A549 (cell line): ENCODE results near the gene TMED6. TPM values are rescaled to one million over a fixed set of nuclear protein-coding genes. Genes with fewer than 3 reads are reported as not detected.

ENCODE experiments used
- ATAC-seq, 2 experiments: fragments of 200-7000 bp in 1 of 2; fragments of >200 bp in 1 of 2; cut with Nextera tagmentation in 1 of 2; cut with Tn5 transposase in 1 of 2; 3 replicates each; pipeline versions ENCODE4 v1.8.0 to v1.9.1; 2018 to 2020; ENCODE audit warnings: mild to moderate bottlenecking in 1 of 2, moderate library complexity in 1 of 2
- CTCF ChIA-PET: fragments of 300-600 bp; sonication (Branson Sonifier 250); formaldehyde crosslinking; extraction: SDS; loops from one replicate; lab custom pipeline; 2021; ENCODE audit warnings: antibody characterized with exemption, inconsistent platforms; lab: Yijun Ruan, JAX
- POLR2A ChIA-PET: fragments of 350-600 bp; formaldehyde crosslinking; extraction: SDS; loops from one replicate; lab custom pipeline; 2021; ENCODE audit warnings: antibody characterized with exemption, inconsistent platforms; lab: Yijun Ruan, JAX
- DNase-seq, 2 experiments: peaks; one replicate each; pipeline versions ENCODE4 v3.0.0 to v3.0.0-alpha.2; 2011 to 2016; ENCODE audit warnings: low read depth in 1 of 2, low spot score in 1 of 2
- FAIRE-seq: peaks from 2 replicates; lab custom pipeline; 2011; peaks lifted over from hg19 to GRCh38; lab: Jason Lieb, UNC
- H3K27ac ChIP-seq, 2 experiments: fragments of >200 bp; sonication (Bioruptor Twin); formaldehyde crosslinking; 3 replicates each; pipeline ENCODE4 v1.5.1; 2016 to 2017
- H3K4me1 ChIP-seq: fragments of >200 bp; sonication (Bioruptor Twin); formaldehyde crosslinking; 3 replicates; pipeline ENCODE4 v1.6.1; 2016
- H3K4me2 ChIP-seq: fragments of >200 bp; sonication (Bioruptor Twin); formaldehyde crosslinking; 3 replicates; pipeline ENCODE4 v1.6.1; 2016
- H3K4me3 ChIP-seq: fragments of >200 bp; sonication (Bioruptor Twin); formaldehyde crosslinking; 3 replicates; pipeline ENCODE4 v1.5.1; 2016
- H3K9me3 ChIP-seq: fragments of >200 bp; sonication (Bioruptor Twin); formaldehyde crosslinking; 3 replicates; pipeline ENCODE4 v1.6.1; 2016
- ATOH8 ChIP-seq: fragments of 250-450 bp; sonication (Bioruptor Pico); IDR thresholded peaks from 2 replicates; pipeline ENCODE4 v1.5.0; 2020; ENCODE audit warnings: low read depth, mild to moderate bottlenecking, moderate library complexity
- BCL3 ChIP-seq: fragments of >200 bp; sonication (Bioruptor Twin); formaldehyde crosslinking; IDR thresholded peaks from 3 replicates; pipeline ENCODE4 v1.6.1; 2016
- CBX2 ChIP-seq: fragments of 200-600 bp; sonication (generic); IDR thresholded peaks from 2 replicates; pipeline ENCODE4 v1.6.1; 2016; ENCODE audit warnings: low read depth, mild to moderate bottlenecking, borderline replicate concordance
- CEBPB ChIP-seq, 2 experiments: fragments of >200 bp in 1 of 2; sonication (Bioruptor Twin) in 1 of 2; formaldehyde crosslinking in 1 of 2; IDR thresholded peaks; 2 replicates each; pipeline ENCODE4 v1.6.1; 2012 to 2016
- CHD4 ChIP-seq: fragments of 200-600 bp; sonication (generic); IDR thresholded peaks from 2 replicates; pipeline ENCODE4 v1.6.1; 2016; ENCODE audit warnings: antibody characterized with exemption, mild to moderate bottlenecking, borderline replicate concordance
- CTCF ChIP-seq: fragments of >200 bp; sonication (Bioruptor Twin); formaldehyde crosslinking; IDR thresholded peaks from 3 replicates; pipeline ENCODE4 v1.5.1; 2016
- E2F6 ChIP-seq: IDR thresholded peaks from 2 replicates; pipeline ENCODE4 v1.6.1; 2012; ENCODE audit warnings: low read depth, borderline replicate concordance
- ESRRA ChIP-seq: fragments of 150-350 bp; IDR thresholded peaks from 2 replicates; pipeline ENCODE4 v1.6.1; 2014; ENCODE audit warnings: mild to moderate bottlenecking, low read length, borderline replicate concordance
- FOSB ChIP-seq: fragments of 250-450 bp; sonication (Bioruptor Pico); IDR thresholded peaks from 2 replicates; pipeline ENCODE4 v1.5.0; 2020; ENCODE audit warnings: mild to moderate bottlenecking, moderate library complexity
- FOSL2 ChIP-seq, 2 experiments: fragments of 450-650 bp in 1 of 2; fragments of >200 bp in 1 of 2; sonication (Bioruptor Twin) in 1 of 2; formaldehyde crosslinking; IDR thresholded peaks; 2 replicates each; pipeline versions ENCODE4 v1.5.0 to v1.6.1; 2016 to 2020; ENCODE audit warnings: mild to moderate bottlenecking in 1 of 2, moderate library complexity in 1 of 2
- GATA3 ChIP-seq: IDR thresholded peaks from 2 replicates; pipeline ENCODE4 v1.6.1; 2012; ENCODE audit warnings: borderline replicate concordance
- HES2 ChIP-seq: fragments of >200 bp; sonication (Bioruptor Twin); formaldehyde crosslinking; IDR thresholded peaks from 2 replicates; pipeline ENCODE4 v1.6.1; 2016
- HOXB13 ChIP-seq: fragments of 250-450 bp; sonication (Bioruptor Pico); IDR thresholded peaks from 2 replicates; pipeline ENCODE4 v1.5.0; 2020; ENCODE audit warnings: low read depth, mild to moderate bottlenecking, moderate library complexity
- JUN ChIP-seq, 2 experiments: fragments of >200 bp; sonication (Bioruptor Twin); formaldehyde crosslinking; IDR thresholded peaks; 2 replicates in 1 of 2; 3 replicates in 1 of 2; pipeline ENCODE4 v1.6.1; 2016 to 2017
- KDM1A ChIP-seq: fragments of 200-600 bp; sonication (generic); IDR thresholded peaks from 2 replicates; pipeline ENCODE4 v1.6.1; 2016; ENCODE audit warnings: low read depth, mild to moderate bottlenecking
- KDM5A ChIP-seq: fragments of 200-600 bp; sonication (generic); IDR thresholded peaks from 2 replicates; pipeline ENCODE4 v1.6.1; 2016; ENCODE audit warnings: antibody characterized with exemption, mild to moderate bottlenecking
- MAX ChIP-seq: IDR thresholded peaks from 2 replicates; pipeline ENCODE4 v1.6.1; 2012
- MAZ ChIP-seq: fragments of 150-350 bp; IDR thresholded peaks from 2 replicates; pipeline ENCODE4 v1.6.1; 2014; ENCODE audit warnings: antibody characterized with exemption, low read depth, low read length, borderline replicate concordance
- NR3C1 ChIP-seq: fragments of >200 bp; sonication (Bioruptor Twin); formaldehyde crosslinking; IDR thresholded peaks from 3 replicates; pipeline ENCODE4 v1.6.1; 2017
- PBX3 ChIP-seq: IDR thresholded peaks from 2 replicates; pipeline ENCODE4 v1.6.1; 2012
- POLR2A ChIP-seq: IDR thresholded peaks from 2 replicates; pipeline ENCODE4 v1.6.1; 2012; ENCODE audit warnings: mild to moderate bottlenecking, low read length
- POLR2AphosphoS2 ChIP-seq: conservative IDR thresholded peaks from 2 replicates; pipeline ENCODE4 v1.6.1; 2012; ENCODE audit warnings: low read length, improper control_type of control experiment, inconsistent platforms
- RAD21 ChIP-seq, 2 experiments: fragments of >200 bp in 1 of 2; sonication (Bioruptor Twin) in 1 of 2; formaldehyde crosslinking in 1 of 2; IDR thresholded peaks in 1 of 2; conservative IDR thresholded peaks in 1 of 2; 2 replicates in 1 of 2; 3 replicates in 1 of 2; pipeline ENCODE4 v1.6.1; 2012 to 2018; ENCODE audit warnings: inconsistent platforms in 1 of 2
- RCOR1 ChIP-seq: fragments of 150-350 bp; IDR thresholded peaks from 2 replicates; pipeline ENCODE4 v1.6.1; 2014; ENCODE audit warnings: antibody characterized with exemption, low read length, low read depth
- RFX5 ChIP-seq: fragments of 450-650 bp; IDR thresholded peaks from 2 replicates; pipeline ENCODE4 v1.7.1; 2014; ENCODE audit warnings: antibody characterized with exemption, mild to moderate bottlenecking, moderate library complexity
- RNF2 ChIP-seq: fragments of 200-600 bp; sonication (generic); IDR thresholded peaks from 2 replicates; pipeline ENCODE4 v1.6.1; 2016; ENCODE audit warnings: low read depth, mild to moderate bottlenecking, antibody characterized with exemption, moderate library complexity, borderline replicate concordance
- SREBF2 ChIP-seq: fragments of 450-650 bp; IDR thresholded peaks from 2 replicates; pipeline ENCODE4 v1.6.1; 2014; ENCODE audit warnings: mild to moderate bottlenecking, moderate library complexity
- TFCP2L1 ChIP-seq: fragments of 250-450 bp; sonication (Bioruptor Pico); IDR thresholded peaks from 2 replicates; pipeline ENCODE4 v1.5.0; 2021; ENCODE audit warnings: mild to moderate bottlenecking
- USF2 ChIP-seq: fragments of 450-650 bp; IDR thresholded peaks from 2 replicates; pipeline ENCODE4 v1.6.1; 2014; ENCODE audit warnings: antibody characterized with exemption
- ZC3H11A ChIP-seq: fragments of 450-650 bp; IDR thresholded peaks from 2 replicates; pipeline ENCODE4 v1.6.1; 2014; ENCODE audit warnings: antibody characterized with exemption, mild to moderate bottlenecking
- ZFP36 ChIP-seq: fragments of 450-650 bp; IDR thresholded peaks from 2 replicates; pipeline ENCODE4 v1.6.1; 2014; ENCODE audit warnings: borderline replicate concordance; ENCODE audit not compliant: partially characterized antibody
- ZNF302 ChIP-seq: fragments of 250-450 bp; sonication (Bioruptor Pico); IDR thresholded peaks from 2 replicates; pipeline ENCODE4 v1.9.0; 2021; ENCODE audit warnings: inconsistent platforms, mild to moderate bottlenecking, moderate library complexity
- ZSCAN20 ChIP-seq: fragments of 250-450 bp; sonication (Bioruptor Pico); IDR thresholded peaks from 2 replicates; pipeline ENCODE4 v1.8.0; 2022; ENCODE audit warnings: mild to moderate bottlenecking, moderate library complexity
- WGBS: methylation state at CpG from one replicate; pipeline ENCODE4 v1.1.6; 2017; ENCODE audit errors: missing lambda C conversion rate; 5-methylcytosine and 5-hydroxymethylcytosine counted together
- polyA plus RNA-seq, 4 experiments: library from polyadenylated mRNA; depleted of rRNA in 3 of 4; stranded (reverse); fragments of >200 nt; fragmentation: RNase III in 1 of 4; extraction: RNeasy Plus Mini Kit Qiagen cat#74134 plus additional on column Dnase treatment in 1 of 4; gene quantifications; 2 replicates in 3 of 4; 3 replicates in 1 of 4; pipeline ENCODE4 v1.2.3, GENCODE V29; 2011 to 2017

Gene TMED6
- polyA plus RNA-seq, 2 of the 4 experiments (the other 2 are of a cell fraction): 0.19 TPM; not detected in 1

GRCh38 chr16:69397821-69398521 lies 46.4 kb upstream of the TMED6 start:
- FAIRE-seq (peak; percentile 7), ATAC-seq (peak; percentile 86 to 90), DNase-seq (peak; percentile 79 to 93)
- Histone ChIP-seq H3K4me2 (peak overlapping the region; percentile 90), H3K4me1 (peaks cover 68% of the 10 kb centered on the region), H3K27ac (peak overlapping the region; percentile 90 to 95), H3K9me3 (no peaks in the 10 kb centered on the region), H3K4me3 (peak overlapping the region; percentile 14)
- CTCF ChIA-PET: interaction anchor here (0.6 to 5.9 kb wide), 52 partner anchors 9 to 398 kb away, joined by 3 to 67 read pairs (median 5); partner anchors contain the start of genes CYB5B, NOB1 and TERF2
- under 1% methylated on average over 6 of the region's 6 CpGs for WGBS
- POLR2A ChIA-PET: interaction anchor here (0.6 to 3.4 kb wide), 7 partner anchors 132 to 587 kb away, joined by 3 to 28 read pairs (median 3); partner anchors contain the start of genes NOB1 and NQO1
- TF ChIP-seq KDM5A (no peak), USF2 (no peak), RFX5 (no peak), SREBF2 (no peak), NR3C1 (no peak), GATA3 (peak; percentile 82; the same call in 1 of the 2 replicates), BCL3 (0 out of 3 replicates have a peak, but pooled peaks have one; percentile 47), CTCF (peak; percentile 70), RNF2 (no peak), TFCP2L1 (CRISPR knock-in tag) (no peak), ZFP36 (no peak), POLR2A (no peak), MAX (peak; percentile 83), ESRRA (peak; percentile 20), ZC3H11A (no peak), HOXB13 (CRISPR knock-in tag) (no peak; the same call in 1 of the 2 replicates), HES2 (no peak), JUN (IDR thresholded peaks at IDR 0.05) (0 out of 5 replicates have a peak, but pooled peaks have one; percentile 43 to 54), E2F6 (no peak; the same call in 1 of the 2 replicates), MAZ (no peak), FOSL2 (IDR thresholded peaks at IDR 0.05) (0 out of 2 replicates have a peak, but pooled peaks have one; percentile 41), FOSL2 (CRISPR knock-in tag; IDR thresholded peaks at IDR 0.05) (peak; percentile 83), ZSCAN20 (CRISPR knock-in tag) (no peak), PBX3 (no peak; the same call in 1 of the 2 replicates), RCOR1 (no peak), CHD4 (no peak), ATOH8 (no peak), CEBPB (IDR thresholded peaks at IDR 0.05) (0 out of 4 replicates have a peak, but pooled peaks of 1 of the 2 experiments have one; percentile 2), FOSB (CRISPR knock-in tag) (no peak), POLR2AphosphoS2 (no peak), RAD21 (conservative IDR thresholded peaks at IDR 0.05 in 1 of 2, IDR thresholded peaks at IDR 0.05 in 1 of 2) (peak; percentile 87 to 90), CBX2 (no peak), KDM1A (no peak), ZNF302 (CRISPR knock-in tag) (no peak)
